Sigmoid colon (tissue), 4 donors: ENCODE data around the gene CPEB1.
"Not testable (repeated sequence)": the region's sequence is repeated elsewhere in the genome, so short reads cannot be mapped to it uniquely, and the experiment has no call there.

Experiments used
- EP300 ChIP-seq, 4 donors: sonication (generic); formaldehyde crosslinking; IDR thresholded peaks; one replicate each; pipeline ENCODE4 v1.6.1; 2017; ENCODE audit warnings: antibody characterized with exemption in 4 of 4
- POLR2A ChIP-seq, 2 donors: fragments of 450-650 bp; IDR thresholded peaks; one replicate each; pipeline ENCODE4 v1.6.1; 2016; ENCODE audit warnings: antibody characterized with exemption in 2 of 2, mild to moderate bottlenecking in 2 of 2, moderate library complexity in 2 of 2
- TF ChIP-seq, protein P1 (sequence below), 4 experiments: fragments of 450-650 bp in 3 of 4; fragments of 200-600 bp in 1 of 4; IDR thresholded peaks; one replicate each; pipeline ENCODE4 v1.5.1; 2016 to 2019; ENCODE audit warnings: antibody characterized with exemption in 4 of 4, mild to moderate bottlenecking in 3 of 4, moderate library complexity in 2 of 4

DNA sequence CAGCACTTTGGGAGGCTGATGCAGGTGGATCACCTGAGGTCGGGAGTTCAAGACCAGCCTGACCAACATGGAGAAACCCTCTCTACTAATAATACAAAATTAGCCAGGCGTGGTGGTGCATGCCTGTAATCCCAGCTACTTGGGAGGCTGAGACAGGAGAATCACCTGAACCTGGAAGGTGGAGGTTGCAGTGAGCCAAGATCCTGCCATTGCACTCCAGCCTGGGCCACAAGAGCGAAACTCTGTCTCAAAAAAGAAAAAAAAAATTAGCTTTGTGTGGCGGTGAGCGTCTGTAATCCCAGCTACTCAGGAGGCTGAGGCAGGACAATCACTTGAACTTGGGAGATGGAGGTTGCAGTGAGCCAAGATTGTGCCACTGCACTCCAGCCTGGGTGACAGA lies 112.0 kb downstream of the CPEB1 start:
- not testable (repeated sequence) for TF ChIP-seq EP300, POLR2A (IDR thresholded peaks at IDR 0.05)
- TF ChIP-seq, protein P1, sequence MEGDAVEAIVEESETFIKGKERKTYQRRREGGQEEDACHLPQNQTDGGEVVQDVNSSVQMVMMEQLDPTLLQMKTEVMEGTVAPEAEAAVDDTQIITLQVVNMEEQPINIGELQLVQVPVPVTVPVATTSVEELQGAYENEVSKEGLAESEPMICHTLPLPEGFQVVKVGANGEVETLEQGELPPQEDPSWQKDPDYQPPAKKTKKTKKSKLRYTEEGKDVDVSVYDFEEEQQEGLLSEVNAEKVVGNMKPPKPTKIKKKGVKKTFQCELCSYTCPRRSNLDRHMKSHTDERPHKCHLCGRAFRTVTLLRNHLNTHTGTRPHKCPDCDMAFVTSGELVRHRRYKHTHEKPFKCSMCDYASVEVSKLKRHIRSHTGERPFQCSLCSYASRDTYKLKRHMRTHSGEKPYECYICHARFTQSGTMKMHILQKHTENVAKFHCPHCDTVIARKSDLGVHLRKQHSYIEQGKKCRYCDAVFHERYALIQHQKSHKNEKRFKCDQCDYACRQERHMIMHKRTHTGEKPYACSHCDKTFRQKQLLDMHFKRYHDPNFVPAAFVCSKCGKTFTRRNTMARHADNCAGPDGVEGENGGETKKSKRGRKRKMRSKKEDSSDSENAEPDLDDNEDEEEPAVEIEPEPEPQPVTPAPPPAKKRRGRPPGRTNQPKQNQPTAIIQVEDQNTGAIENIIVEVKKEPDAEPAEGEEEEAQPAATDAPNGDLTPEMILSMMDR (IDR thresholded peaks at IDR 0.05), result not testable (repeated sequence)
